NCI-H2171 treated with DMSO at 0.1 percent for 48 hours (cell line): ENCODE data around the gene IFFO2.
"Not testable (repeated sequence)": the region's sequence is repeated elsewhere in the genome, so short reads cannot be mapped to it uniquely, and the experiment has no call there.

Experiments
- DNase-seq: peaks from one replicate; lab custom pipeline; 2025; lab: John Stamatoyannopoulos, UW

Gene IFFO2

DNA sequence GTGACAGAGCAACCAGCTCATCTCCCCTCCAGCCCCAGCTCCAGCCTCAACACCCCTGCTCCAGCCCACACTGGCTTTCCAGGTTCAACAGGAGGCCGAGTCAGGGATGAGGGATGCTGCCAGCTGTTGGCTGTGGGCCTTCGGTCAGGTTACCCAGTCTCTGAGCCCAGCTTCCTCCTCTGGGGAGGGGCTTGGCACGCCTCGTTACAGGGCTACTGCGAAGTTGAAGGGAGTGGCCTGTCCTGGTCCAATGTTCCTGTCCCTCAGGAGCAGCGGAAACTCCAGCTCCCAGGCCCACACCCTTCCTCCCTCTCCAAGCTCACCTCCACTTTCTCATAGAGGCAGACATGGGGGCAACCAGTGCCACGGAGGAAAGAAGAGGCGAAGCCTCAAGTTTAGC lies 81.9 kb downstream of the IFFO2 start:
- no peak for DNase-seq

DNA sequence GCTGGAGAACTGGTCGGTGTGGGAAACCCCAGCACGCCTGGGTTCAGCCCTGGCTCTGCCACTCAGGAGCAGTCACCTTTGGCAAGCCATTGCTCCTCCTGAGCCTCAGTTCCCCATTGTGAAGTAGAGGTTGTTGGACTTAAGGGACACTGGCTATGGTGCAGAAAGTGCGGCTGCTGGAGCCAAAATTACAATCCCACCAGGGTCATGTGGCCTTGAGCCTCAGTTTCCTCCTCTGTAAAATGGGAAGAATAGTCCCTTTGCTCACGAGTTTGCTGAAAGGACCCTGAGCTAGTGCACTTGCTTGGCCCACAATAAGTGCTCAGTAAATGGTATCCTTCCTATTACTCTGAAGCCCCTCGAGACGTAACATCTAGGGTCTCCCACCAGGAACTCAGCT lies 82.4 kb downstream of the IFFO2 start:
- no peak for DNase-seq

DNA sequence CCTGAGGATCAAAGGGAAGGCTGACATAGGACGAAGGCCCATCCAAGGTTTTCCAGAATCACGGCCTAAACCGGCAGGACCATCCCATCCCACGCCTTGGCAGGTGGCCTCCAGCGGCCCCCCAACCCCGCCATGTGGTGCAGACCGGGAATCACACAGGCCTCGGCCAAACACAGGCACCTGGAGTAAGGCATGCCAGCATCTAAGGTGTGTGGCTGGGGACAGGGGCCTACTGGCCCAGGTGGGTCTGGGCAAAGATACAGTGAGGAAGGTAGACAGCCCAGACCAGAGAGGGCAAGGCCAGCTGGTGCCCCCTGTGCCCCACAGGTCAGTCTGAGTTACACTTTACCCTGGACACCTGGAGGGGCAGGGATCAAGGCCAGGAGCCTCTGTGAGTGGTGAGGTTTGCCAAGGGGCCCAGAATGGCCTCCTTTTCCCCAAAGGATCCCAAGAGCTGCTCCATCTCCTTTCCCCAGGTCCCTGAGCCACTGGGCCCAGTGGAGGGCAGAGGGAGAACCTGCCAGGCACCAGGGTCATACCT lies 84.3 kb downstream of the IFFO2 start:
- no peak for DNase-seq

DNA sequence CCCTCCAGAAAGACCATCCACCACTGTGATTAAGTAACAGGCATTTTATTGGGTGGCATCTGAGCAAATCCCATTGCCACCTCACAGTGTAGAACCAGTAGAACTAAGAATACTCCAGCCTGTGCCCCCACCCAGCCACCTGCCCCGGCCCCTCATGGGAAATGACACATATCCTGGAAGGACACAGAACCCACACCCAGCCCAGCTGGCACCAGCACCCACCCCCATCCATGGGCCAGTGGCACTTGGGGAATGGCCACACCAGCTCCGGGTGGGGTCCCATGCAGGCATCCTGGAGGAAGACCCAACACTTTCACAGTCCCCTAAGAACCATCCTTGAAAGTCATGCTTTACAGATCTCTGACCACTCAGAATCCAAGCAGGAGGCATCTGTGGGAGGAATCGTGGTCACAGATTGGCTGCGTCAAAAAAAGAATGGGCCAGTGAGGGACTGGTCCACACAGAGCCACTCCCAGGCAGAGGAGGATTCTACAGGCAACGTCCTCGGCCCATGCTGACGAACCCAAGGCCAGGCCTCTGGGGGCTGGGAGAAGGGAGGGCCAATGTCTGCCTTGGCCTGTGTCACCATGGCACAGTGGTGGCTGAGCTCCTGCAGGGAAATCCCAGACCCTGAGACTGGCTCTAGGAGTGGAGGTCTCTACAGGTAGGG lies 84.9 kb downstream of the IFFO2 start:
- DNase-seq, result no peak

DNA sequence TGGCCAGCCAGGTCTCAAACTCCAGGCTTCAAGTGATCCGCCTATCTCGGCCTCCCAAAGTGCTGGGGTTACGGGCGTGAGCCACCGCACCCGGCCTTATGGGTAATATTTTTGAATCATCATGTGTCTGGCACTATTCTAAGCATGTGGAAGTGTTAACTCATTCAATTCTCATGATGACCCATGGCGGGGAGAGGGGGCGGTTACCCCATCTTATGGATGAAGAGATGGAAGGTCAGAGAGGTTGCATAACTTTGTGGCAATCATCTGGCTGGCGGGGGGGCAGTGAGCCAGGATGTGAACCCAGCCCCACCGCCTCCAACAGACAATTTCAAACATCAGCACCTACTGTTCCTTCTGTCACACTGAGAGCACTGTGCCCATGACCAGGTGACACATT lies 85.5 kb downstream of the IFFO2 start:
- no peak for DNase-seq

DNA sequence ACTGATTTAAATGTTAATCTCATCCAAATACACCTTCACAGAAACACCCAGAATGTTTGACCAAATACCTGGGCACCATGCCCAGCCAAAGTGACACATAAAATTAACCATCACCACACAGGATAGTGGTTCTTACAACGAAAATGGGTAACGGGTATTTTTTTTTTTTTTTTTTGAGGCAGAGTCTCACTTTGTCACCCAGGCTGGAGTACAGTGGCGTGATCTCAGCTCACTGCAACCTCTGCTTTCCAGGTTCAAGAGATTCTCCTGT lies 85.9 kb downstream of the IFFO2 start:
- not testable (repeated sequence) for DNase-seq

DNA sequence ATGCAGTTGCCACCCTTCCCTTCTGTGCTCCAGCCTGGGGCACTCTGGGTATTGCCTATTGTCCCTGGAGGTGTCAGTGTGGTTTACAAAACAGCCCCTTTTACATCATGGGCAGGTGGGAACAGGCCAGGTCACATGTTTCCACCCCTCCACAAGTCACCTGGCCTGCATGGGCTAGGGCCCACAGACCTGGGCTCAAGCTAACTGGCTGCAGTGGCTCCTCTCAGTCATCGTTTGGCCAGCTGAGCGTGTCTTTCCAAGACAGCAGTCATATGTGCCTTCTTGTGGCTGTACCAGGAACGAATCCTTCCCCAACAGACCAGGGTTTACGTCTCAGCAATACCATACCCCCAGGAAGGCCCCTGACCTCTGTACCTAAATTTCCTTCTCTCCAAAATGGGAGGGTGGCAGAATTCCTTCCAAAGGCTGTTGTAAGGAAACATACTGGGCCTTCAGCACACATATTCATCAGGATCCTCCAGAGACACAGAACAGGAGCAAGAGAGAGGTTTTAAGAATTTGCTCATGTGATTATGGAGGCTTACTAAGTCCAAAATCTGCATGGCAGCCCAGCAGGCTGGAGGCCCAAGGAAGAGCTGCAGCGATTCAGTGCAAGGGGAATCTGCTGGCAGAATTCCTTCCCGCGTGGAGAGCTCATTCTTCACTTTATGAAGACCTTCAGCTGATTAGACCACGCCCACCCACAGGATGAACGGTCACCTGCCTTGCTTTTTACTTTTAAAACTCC lies 86.5 kb downstream of the IFFO2 start:
- DNase-seq, result no peak

DNA sequence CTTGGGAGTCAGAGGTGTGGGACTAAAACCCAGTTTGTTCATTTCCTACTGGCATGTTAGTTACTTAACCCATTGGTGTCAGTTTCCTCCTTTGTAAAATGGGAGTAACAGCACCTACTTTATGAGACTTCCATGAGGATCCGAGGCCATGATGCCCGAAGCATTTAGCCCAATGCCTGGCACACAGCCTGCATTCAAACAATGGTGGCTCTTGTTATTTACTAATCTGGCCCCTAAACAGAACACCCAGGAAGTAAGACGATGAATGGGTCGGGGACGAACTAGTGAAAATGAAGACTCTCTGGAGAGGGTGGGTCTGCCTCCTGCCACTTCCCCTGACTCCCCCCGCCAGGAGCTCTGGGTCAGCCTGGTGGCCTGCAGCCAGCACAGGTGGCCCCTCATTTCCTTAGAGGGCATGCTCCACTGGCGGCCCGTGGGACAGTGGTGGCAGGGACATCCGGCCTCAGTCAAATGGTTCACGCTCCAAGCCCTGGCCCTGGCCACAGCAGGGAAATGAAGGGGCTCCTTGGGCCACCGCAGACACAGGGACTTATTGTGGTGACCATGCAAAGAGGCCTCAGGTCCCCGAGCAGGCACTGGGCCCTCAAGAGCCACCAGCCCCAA lies 87.6 kb downstream of the IFFO2 start:
- DNase-seq, result no peak

DNA sequence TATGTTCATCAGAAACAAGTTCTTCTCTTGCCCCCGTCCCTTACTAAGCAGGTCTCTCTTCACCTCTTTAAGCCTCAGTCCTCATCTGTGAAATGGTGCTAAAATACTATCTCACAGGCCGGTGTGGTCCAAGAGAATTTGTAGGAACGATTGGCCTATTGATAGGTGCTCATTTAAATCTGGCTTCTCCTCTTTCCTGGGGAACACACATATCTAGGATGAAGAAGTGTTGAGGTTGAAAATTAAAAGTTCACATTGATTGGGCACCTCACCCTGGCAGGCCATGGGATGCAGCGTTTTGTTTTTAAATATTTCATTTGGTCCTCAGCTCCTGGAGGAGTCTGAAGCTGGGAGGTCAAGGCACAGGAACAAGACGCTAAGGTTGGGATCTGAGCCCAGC lies 88.1 kb downstream of the IFFO2 start:
- no peak for DNase-seq

DNA sequence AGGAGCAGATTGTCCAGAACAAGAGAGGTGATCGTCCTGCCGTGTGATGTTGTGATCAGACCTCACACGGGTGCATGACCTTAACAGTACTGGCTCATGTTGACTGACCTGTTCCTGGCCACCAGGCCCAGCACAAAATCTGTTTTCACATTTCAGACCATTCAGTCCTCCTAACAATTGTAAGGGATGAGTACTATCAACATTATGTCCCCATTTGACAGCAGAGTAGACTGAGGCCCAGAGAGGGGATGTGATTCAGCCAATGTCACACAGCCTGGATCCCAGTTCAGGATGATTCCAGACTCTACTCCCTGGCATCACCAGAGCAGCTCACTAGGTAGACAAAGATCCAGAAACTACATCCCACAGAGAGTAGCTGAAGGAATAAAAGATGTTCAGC lies 89.6 kb downstream of the IFFO2 start:
- DNase-seq, result no peak

DNA sequence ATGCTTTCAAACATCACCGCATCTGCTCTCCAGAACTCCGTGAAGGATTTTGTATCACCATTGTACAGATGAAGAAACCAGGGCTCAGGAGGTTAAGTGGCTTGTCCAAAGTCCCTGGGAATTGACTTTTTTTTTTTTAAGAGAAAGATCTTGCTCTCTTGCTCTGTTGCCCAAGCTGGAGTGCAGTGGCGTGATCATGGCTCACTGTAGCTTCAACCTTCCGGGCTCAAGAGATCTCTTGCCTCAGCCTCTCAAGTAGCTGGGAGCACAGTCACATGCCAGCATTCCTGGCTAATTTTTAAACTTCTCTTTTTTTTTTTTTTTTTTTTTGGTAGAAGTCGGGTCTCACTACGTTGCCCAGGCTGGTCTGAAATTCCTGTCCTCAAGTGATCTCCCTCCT lies 90.2 kb downstream of the IFFO2 start:
- DNase-seq, result no peak

DNA sequence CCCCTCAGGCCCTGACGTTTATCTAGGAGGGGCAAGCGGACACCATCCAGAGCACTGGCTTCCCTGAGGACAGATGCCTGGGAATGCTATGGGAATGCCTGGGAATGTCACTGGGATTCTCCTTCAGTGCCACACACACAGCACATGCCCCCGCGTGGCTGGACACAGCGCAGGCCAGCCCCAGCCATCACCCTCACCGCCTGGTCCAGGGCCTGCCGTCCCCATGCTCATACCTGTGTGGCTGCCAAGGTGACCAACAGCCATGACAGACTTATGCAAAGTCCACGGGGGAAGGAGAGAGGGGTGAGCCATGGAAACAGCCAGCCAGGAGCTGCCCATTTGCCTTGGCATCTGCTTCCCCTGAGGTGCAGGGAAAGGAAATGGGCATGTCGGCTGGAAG lies 91.3 kb downstream of the IFFO2 start:
- no peak for DNase-seq

DNA sequence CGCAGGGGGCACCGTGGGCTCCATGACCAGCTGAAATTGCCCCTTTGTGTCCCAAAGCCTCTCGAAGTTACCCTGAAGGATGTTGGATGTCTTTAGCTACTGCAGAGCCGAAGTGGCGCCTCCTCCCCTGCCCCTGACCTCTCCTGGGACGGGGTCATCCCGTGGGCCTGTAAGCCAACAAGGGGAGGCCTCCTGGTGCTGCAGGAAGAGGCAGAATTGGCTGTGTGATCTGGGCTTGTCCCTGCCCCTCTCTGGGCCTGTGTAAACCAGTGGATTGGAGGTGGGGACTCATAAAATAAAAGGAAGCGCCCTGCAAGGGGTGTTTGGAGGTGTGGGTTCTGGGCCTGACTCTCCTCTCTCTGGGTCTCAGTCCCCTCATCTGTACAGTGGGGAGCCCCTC lies 94.9 kb downstream of the IFFO2 start:
- DNase-seq, result no peak

DNA sequence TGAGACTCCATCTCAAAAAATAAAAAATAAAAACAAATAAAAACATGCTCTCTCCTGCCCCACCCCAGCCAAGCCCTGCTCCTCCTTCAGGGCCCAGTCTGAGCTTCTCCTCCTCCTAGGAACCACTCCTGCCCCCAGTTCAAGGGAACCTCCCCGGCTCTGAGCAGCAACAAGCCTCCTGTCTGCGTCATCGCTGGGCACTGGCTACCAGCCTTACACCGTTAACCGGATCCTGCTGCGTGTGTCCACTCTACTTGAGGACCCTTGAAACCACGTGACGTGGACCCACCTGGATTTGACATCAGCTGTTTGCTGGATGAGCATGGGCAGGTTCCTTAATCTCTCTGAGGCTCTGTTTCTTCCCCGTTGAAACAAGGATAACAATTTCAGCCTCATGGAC lies 95.4 kb downstream of the IFFO2 start:
- DNase-seq, result no peak

DNA sequence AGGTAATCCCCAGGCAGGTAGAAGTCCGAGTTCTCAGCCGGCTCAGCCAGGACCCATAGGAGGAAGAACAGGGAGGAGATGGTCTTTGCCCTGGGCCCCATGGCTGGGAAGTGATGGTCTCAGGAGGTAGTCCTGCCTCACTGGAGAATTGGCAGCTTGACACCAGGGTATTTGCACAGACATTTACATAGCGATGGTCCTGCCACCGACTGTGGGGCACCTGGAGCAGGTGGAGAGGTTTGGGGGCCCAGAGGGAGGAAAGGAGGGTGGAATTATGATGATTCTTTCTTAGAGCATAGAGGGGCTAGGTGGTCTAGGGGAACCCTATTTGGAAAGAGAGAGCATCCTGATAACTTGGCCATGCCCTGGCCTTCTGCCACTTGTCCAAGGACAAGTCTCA lies 96.9 kb downstream of the IFFO2 start, which contains the start of gene TAS1R2:
TAS1R2 (minus strand) TSS at position 101 of the 400 bp plus-strand sequence; CDS start at position 101, 0 bp downstream.
- DNase-seq, result no peak

DNA sequence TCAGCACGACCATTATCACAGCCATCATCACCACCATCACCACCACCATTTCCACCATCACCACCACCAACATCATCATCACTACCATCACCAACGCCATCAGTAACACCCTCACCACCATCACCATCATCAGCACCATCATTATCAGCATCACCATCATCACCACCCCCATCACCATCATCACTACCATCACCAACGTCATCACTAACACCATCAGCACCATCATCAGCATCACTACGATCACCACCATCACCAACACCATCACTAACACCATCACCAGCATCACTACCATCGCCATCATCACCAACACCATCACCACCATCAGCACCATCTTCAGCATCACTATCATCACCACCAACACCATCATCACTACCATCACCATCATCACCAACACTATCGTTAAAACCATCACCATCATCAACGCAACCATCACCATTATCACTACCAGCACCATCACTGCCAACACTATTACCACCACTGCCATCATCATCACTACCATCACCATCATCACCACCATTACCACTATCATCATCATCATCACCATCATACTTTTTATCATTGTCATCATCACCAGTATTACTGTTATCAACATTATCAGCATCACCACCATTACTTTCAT lies 98.3 kb downstream of the IFFO2 start:
- DNase-seq, result no peak

DNA sequence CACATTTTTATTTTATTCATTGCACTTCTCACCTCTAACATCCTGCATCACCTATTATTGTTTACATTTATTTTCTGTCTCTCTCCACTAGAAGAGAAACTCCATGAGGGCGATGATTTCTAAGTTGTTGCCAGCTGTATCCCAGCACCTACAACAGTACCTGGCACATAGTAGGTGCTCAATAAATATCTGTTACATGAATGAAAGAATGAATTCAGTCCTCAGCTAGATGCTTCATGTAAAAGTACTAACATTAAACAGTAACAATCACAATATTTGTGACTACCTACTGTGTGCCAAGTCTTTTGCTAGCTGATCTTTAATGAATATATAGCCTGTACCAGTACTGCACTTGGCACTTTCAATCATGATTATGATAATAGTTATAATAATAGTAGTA lies 100.0 kb downstream of the IFFO2 start:
- no peak for DNase-seq

DNA sequence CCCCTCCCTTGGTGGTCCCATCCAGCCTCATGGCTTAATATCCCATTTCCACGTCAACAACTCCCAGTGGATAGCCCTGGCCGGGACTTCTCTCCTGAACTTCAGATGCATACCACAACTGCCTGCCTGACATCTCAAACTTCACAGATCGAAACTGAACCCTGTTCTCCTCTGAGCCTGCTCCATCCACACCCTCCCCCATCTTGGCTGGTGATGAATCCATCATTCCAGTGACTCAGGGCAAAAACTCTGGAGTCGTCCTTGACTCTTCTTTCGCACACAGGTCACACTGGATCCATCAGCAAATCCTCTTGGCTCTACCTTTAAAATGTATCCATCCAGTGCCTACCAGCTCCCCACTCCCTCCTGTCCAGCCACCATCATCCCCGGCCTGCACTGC lies 100.9 kb downstream of the IFFO2 start:
- no peak for DNase-seq

DNA sequence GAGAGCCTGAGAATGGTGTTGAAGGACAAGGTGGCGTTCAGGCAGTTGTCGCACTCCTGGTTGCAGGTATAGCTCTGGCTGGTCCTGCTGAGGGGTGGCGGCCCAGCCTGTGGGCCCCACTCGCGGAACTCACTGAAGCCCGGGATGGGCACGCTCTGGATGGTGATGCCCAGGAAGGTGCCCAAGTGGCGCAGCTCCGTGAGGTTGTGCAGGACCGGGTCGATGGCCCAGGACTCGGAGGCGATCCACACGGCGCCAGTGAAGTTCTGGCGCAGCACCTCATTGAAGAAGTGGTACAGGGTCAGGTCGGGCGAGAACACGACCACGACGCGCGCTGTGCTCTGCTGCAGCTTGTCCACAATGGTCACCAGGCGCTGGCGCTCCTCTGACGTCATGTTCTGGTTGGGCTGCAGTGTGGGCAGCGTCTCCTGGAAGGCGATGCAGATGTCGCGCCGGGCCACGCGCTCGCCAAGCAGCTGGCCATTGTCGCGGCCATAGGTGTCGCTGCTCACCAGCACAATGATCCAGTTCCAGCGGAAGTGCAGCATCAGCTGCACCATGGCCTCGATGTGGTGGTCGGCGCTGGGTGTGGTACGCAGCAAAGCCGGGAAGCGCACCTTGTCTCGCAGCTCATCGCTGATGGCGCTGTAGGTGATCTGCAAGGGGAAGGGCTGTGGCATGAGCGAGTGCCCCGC lies 102.0 kb downstream of the IFFO2 start:
- DNase-seq, result no peak
